Breast epithelium (tissue), 3 donors: ENCODE measurements around the gene FSIP1.

ENCODE experiments used
- CTCF ChIP-seq, 3 donors: fragments of 450-650 bp; IDR thresholded peaks; one replicate each; pipeline ENCODE4 v1.5.1; 2016 to 2017; ENCODE audit warnings: antibody characterized with exemption in 3 of 3, mild to moderate bottlenecking in 3 of 3, moderate library complexity in 3 of 3
- POLR2A ChIP-seq: fragments of 450-650 bp; IDR thresholded peaks from one replicate; pipeline ENCODE4 v1.6.1; 2016; ENCODE audit warnings: antibody characterized with exemption, mild to moderate bottlenecking, moderate library complexity
- POLR2AphosphoS5 ChIP-seq, 3 donors: sonication (generic); formaldehyde crosslinking; IDR thresholded peaks; one replicate each; pipeline ENCODE4 v1.6.1; 2017; ENCODE audit warnings: antibody characterized with exemption in 3 of 3

- TF ChIP-seq CTCF (IDR thresholded peaks at IDR 0.05) (no peak), POLR2A (no peak), POLR2AphosphoS5 (IDR thresholded peaks at IDR 0.05) (no peak)
Observed at GRCh38 chr15:39713846-39714245, 68.8 kb downstream of the FSIP1 start.
